GM12801 (cell line): ENCODE data around the gene PNPLA5.

Experiments used
- TF ChIP-seq, protein P1 (sequence below): IDR thresholded peaks from one replicate; pipeline ENCODE4 v1.5.1; 2011; ENCODE audit warnings: control low read depth; ENCODE audit not compliant: insufficient read length; ENCODE audit errors: extremely low read depth

PNPLA5 gene

GRCh38 chr22:43845981-43846380 lies 45.8 kb downstream of the PNPLA5 start:
- TF ChIP-seq, protein P1, sequence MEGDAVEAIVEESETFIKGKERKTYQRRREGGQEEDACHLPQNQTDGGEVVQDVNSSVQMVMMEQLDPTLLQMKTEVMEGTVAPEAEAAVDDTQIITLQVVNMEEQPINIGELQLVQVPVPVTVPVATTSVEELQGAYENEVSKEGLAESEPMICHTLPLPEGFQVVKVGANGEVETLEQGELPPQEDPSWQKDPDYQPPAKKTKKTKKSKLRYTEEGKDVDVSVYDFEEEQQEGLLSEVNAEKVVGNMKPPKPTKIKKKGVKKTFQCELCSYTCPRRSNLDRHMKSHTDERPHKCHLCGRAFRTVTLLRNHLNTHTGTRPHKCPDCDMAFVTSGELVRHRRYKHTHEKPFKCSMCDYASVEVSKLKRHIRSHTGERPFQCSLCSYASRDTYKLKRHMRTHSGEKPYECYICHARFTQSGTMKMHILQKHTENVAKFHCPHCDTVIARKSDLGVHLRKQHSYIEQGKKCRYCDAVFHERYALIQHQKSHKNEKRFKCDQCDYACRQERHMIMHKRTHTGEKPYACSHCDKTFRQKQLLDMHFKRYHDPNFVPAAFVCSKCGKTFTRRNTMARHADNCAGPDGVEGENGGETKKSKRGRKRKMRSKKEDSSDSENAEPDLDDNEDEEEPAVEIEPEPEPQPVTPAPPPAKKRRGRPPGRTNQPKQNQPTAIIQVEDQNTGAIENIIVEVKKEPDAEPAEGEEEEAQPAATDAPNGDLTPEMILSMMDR: no peak

DNA sequence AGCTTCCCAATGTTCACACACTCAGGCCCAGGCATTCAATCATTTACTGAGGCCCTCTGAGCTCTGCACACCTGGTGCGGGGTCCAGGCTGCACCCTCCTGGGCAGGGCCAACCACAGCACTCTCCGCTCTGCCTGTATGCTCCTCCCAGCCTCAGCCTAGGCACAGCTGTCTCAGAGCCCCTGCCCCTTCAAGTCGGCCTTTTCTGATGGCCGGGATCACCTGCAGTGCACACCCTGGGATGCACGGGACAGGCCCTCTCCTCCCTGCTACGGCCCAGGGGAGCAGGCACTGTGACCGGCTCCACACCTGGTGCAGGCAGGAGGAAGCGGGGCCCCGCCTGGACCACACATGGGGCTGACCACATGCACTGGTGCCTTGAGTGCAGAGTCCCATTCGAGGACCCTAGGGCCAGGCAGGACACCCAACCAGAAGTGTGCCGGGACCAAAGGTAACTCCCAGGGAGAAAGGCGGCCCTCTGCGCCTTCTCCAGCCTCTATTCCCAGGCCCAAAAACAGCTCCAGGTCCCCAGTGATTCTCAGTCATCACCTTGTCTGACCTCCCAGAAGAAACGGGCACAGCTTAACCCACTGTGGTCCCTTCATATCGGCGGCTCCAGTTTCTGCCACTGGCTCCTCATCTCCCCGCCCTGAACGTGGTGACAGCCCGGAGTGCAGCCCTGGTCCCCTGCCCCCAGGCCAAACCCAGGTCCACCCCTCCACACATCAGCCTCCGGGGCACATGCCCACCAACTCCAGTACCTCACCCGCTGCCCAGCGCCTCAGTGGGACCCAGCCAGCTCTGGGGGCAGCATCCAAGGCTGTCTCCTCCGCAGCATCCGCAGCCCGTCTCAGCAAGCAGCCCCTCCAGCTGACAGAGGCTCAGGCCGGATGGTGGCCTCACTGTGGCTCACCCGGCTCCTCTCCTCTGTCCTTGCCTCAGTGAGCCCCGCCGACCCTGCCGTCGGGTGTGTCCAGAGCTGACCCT lies 47.0 kb downstream of the PNPLA5 start:
- TF ChIP-seq, protein P1: no peak

GRCh38 chr22:43843783-43844530 lies 47.9 kb downstream of the PNPLA5 start:
- TF ChIP-seq, protein P1: no peak

- TF ChIP-seq, protein P1: no peak
Observed at GRCh38 chr22:43841742-43842141, 50.1 kb downstream of the PNPLA5 start.

- TF ChIP-seq, protein P1: no peak
Observed at GRCh38 chr22:43840851-43841250, 51.0 kb downstream of the PNPLA5 start.

- TF ChIP-seq, protein P1: no peak
Observed at GRCh38 chr22:43840431-43840830, 51.4 kb downstream of the PNPLA5 start.

- TF ChIP-seq, protein P1: no peak
Observed at GRCh38 chr22:43839781-43840180, 52.0 kb downstream of the PNPLA5 start.
